GM21737 (cell line): ENCODE results near the gene SPRED3.
"Not testable (repeated sequence)": the region's sequence is repeated elsewhere in the genome, so short reads cannot be mapped to it uniquely, and the experiment has no call there.

Source experiments
- ATAC-seq: cut with Tn5 transposase; IDR thresholded peaks from one replicate; pipeline ENCODE4 v1.9.1; 2021; ENCODE audit warnings: mild to moderate bottlenecking, moderate library complexity; ENCODE audit not compliant: unreplicated experiment

The SPRED3 gene

GRCh38 chr19:38417146-38417543, 28.6 kb downstream of the SPRED3 start:
- ATAC-seq = no peak

GRCh38 chr19:38417544-38418506, 29.3 kb downstream of the SPRED3 start:
- no peak for ATAC-seq

GRCh38 chr19:38420935-38421334, 32.4 kb downstream of the SPRED3 start:
- no peak for ATAC-seq

- no peak for ATAC-seq
Measured at GRCh38 chr19:38421856-38422255, 33.4 kb downstream of the SPRED3 start.

- ATAC-seq = no peak
Measured at GRCh38 chr19:38422438-38422837, 33.9 kb downstream of the SPRED3 start.

GRCh38 chr19:38424272-38424671, 35.8 kb downstream of the SPRED3 start:
- ATAC-seq = no peak

GRCh38 chr19:38425222-38425809, 36.8 kb downstream of the SPRED3 start:
- no peak for ATAC-seq

GRCh38 chr19:38425810-38426466, 37.4 kb downstream of the SPRED3 start, which contains the start of gene RASGRP4:
Gene RASGRP4 (minus strand): TSS chr19:38426219. CDS start chr19:38426091, 128 bp downstream.
- no peak for ATAC-seq

GRCh38 chr19:38427035-38427677, 38.7 kb downstream of the SPRED3 start:
- not testable (repeated sequence) for ATAC-seq

GRCh38 chr19:38429055-38429810, 40.7 kb downstream of the SPRED3 start:
- no peak for ATAC-seq

GRCh38 chr19:38429811-38430156, 41.3 kb downstream of the SPRED3 start:
- no peak for ATAC-seq

GRCh38 chr19:38430931-38431330, 42.4 kb downstream of the SPRED3 start:
- ATAC-seq = no peak

- ATAC-seq = no peak
Measured at GRCh38 chr19:38433268-38433733, 44.8 kb downstream of the SPRED3 start, which contains the start of gene RYR1. Gene RYR1 (plus strand): TSS chr19:38433691. CDS start chr19:38433830, 139 bp downstream.

- no peak for ATAC-seq
Measured at GRCh38 chr19:38434549-38435051, 46.1 kb downstream of the SPRED3 start.

GRCh38 chr19:38437295-38437694, 48.8 kb downstream of the SPRED3 start:
- no peak for ATAC-seq

- ATAC-seq = no peak
Measured at GRCh38 chr19:38437917-38438316, 49.4 kb downstream of the SPRED3 start.

- ATAC-seq = no peak
Measured at GRCh38 chr19:38440592-38440991, 52.1 kb downstream of the SPRED3 start.

- no peak for ATAC-seq
Measured at GRCh38 chr19:38441657-38442348, 53.3 kb downstream of the SPRED3 start.

- no peak for ATAC-seq
Measured at GRCh38 chr19:38442736-38443135, 54.2 kb downstream of the SPRED3 start.
